Measurements from ENCODE around the gene DCC.

DNA sequence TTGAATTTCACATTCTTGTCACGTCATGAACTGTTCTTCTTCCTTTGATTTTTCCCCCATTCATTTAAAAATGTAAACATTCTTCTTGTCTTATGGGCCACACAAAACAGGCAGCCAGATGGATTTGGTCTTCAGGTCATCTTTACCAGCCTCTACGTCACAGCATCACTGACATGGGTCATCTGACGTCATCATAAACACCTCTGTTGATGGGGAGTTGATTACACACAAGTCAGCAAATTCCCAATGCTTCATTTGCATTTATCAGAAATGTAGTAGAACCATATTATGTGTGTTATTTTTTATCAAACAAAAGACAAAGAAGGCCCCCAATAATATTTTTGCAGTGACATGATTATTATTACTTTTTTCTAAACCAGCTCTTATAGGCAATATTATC is 777.9 kb downstream of the DCC start:
- TF ChIP-seq CTCF (IDR thresholded peaks at IDR 0.05 in 8 of 11, conservative IDR thresholded peaks at IDR 0.05 in 3 of 11) = no peak
- TF ChIP-seq POLR2A (IDR thresholded peaks at IDR 0.05) = no peak
- TF ChIP-seq POLR2AphosphoS5 (IDR thresholded peaks at IDR 0.05) = no peak

Data from spleen (tissue), 7 donors.